IMR-90 (cell line): Measurements from ENCODE around the gene PPL.

Source experiments
- BHLHE40 ChIP-seq: fragments of 150-350 bp; IDR thresholded peaks from 2 replicates; pipeline ENCODE4 v1.6.1; 2016; ENCODE audit warnings: mild to moderate bottlenecking, low read depth, low read length
- CTCF ChIP-seq: conservative IDR thresholded peaks from 2 replicates; pipeline ENCODE4 v1.5.1; 2012; ENCODE audit warnings: mild to moderate bottlenecking, low read depth, low read length, improper control_type of control experiment
- MAFK ChIP-seq: IDR thresholded peaks from 2 replicates; pipeline ENCODE4 v1.6.1; 2012; ENCODE audit warnings: low read depth, low read length, improper control_type of control experiment
- MAZ ChIP-seq: IDR thresholded peaks from 2 replicates; pipeline ENCODE4 v1.6.1; 2012; ENCODE audit warnings: low read depth, mild to moderate bottlenecking, low read length, improper control_type of control experiment, moderate library complexity, borderline replicate concordance
- POLR2A ChIP-seq: IDR thresholded peaks from 2 replicates; pipeline ENCODE4 v1.6.1; 2012; ENCODE audit warnings: mild to moderate bottlenecking, low read depth, low read length
- RFX5 ChIP-seq: IDR thresholded peaks from 2 replicates; pipeline ENCODE4 v1.8.0; 2012; ENCODE audit warnings: low read depth, mild to moderate bottlenecking, low read length, moderate library complexity
- SMC3 ChIP-seq: fragments of 150-350 bp; IDR thresholded peaks from 2 replicates; pipeline ENCODE4 v1.6.1; 2016; ENCODE audit warnings: low read depth, mild to moderate bottlenecking, antibody characterized with exemption, low read length, moderate library complexity

GRCh38 chr16:4933433-4933832, 3.5 kb downstream of the PPL start:
- no peak for TF ChIP-seq POLR2A
- TF ChIP-seq MAFK, result no peak
- TF ChIP-seq CTCF, result no peak
- TF ChIP-seq BHLHE40, result no peak
- TF ChIP-seq MAZ, result no peak
- TF ChIP-seq RFX5, result no peak
- TF ChIP-seq SMC3, result no peak
